ENCODE measurements around the gene KRT86. TPM values are rescaled to one million over a fixed set of nuclear protein-coding genes. Genes with fewer than 3 reads are reported as not detected.
"Not testable (repeated sequence)": the region's sequence is repeated elsewhere in the genome, so short reads cannot be mapped to it uniquely, and the experiment has no call there.

The KRT86 gene
- total RNA-seq, 1 donor from 2014 or later: not detected

- DNase-seq: no peak
These were observed 68.5 kb downstream of the KRT86 start for GRCh38 chr12:52342781-52343490.

GRCh38 chr12:52343550-52343949 lies 69.1 kb downstream of the KRT86 start:
- DNase-seq: no peak

- no peak for DNase-seq
These were observed 69.7 kb downstream of the KRT86 start for GRCh38 chr12:52344111-52344510.

GRCh38 chr12:52345041-52345440 lies 70.6 kb downstream of the KRT86 start:
- not testable (repeated sequence) for DNase-seq

- no peak for DNase-seq
These were observed 72.1 kb downstream of the KRT86 start for GRCh38 chr12:52346593-52346992.

- DNase-seq: no peak
These were observed 72.6 kb downstream of the KRT86 start for GRCh38 chr12:52347016-52347415.

- DNase-seq: no peak
These were observed 73.4 kb downstream of the KRT86 start for GRCh38 chr12:52347551-52348510.

GRCh38 chr12:52349196-52349595 lies 74.8 kb downstream of the KRT86 start:
- no peak for DNase-seq

GRCh38 chr12:52350021-52350620 lies 75.7 kb downstream of the KRT86 start:
- DNase-seq: no peak

- no peak for DNase-seq
These were observed 76.3 kb downstream of the KRT86 start for GRCh38 chr12:52350786-52351185.

GRCh38 chr12:52351196-52352059 lies 77.0 kb downstream of the KRT86 start:
- DNase-seq: no peak

GRCh38 chr12:52352951-52353350 lies 78.5 kb downstream of the KRT86 start:
- DNase-seq: no peak

GRCh38 chr12:52353766-52354165 lies 79.3 kb downstream of the KRT86 start:
- no peak for DNase-seq

- no peak for DNase-seq
These were observed 79.8 kb downstream of the KRT86 start for GRCh38 chr12:52354200-52354599.

- DNase-seq: no peak
These were observed 80.7 kb downstream of the KRT86 start for GRCh38 chr12:52355176-52355575.

GRCh38 chr12:52356031-52356761 lies 81.8 kb downstream of the KRT86 start:
- no peak for DNase-seq

- DNase-seq: no peak
These were observed 82.5 kb downstream of the KRT86 start for GRCh38 chr12:52356762-52357580.
